Psoas muscle (tissue), 8 donors: Measurements from ENCODE around the gene DTNBP1. TPM values are rescaled to one million over a fixed set of nuclear protein-coding genes. Genes with fewer than 3 reads are reported as not detected.

Source experiments
- ATAC-seq, 4 donors: fragments of 200-7000 bp; cut with Tn5 transposase; one replicate each; pipeline ENCODE4 v1.9.1; 2020; ENCODE audit warnings: moderate library complexity in 3 of 4, mild to moderate bottlenecking in 2 of 4
- DNase-seq, 2 donors: peaks; one replicate each; pipeline ENCODE4 v3.0.0-alpha.2; 2020
- H3K27ac ChIP-seq: fragments of 200-600 bp; one replicate; pipeline ENCODE4 v1.8.0; 2022
- H3K27me3 ChIP-seq, 3 donors: fragments of 200-600 bp in 1 of 3; one replicate each; pipeline versions ENCODE4 v1.6.1 to v1.8.0; 2013 to 2022; ENCODE audit warnings: low read length in 2 of 3, mild to moderate bottlenecking in 2 of 3, moderate library complexity in 1 of 3; ENCODE audit not compliant: insufficient read depth in 3 of 3
- H3K36me3 ChIP-seq, 2 donors: fragments of 200-600 bp in 1 of 2; one replicate each; pipeline versions ENCODE4 v1.6.1 to v1.8.0; 2013 to 2022; ENCODE audit warnings: low read depth in 1 of 2, mild to moderate bottlenecking in 1 of 2, moderate library complexity in 1 of 2; ENCODE audit not compliant: insufficient read depth in 1 of 2
- H3K4me1 ChIP-seq: fragments of 200-600 bp; one replicate; pipeline ENCODE4 v1.8.0; 2022
- H3K4me3 ChIP-seq: fragments of 200-600 bp; one replicate; pipeline ENCODE4 v1.8.0; 2022; ENCODE audit warnings: mild to moderate bottlenecking
- H3K9me3 ChIP-seq: fragments of 200-600 bp; one replicate; pipeline ENCODE4 v1.8.0; 2022
- WGBS, 3 donors: extraction: QIAGEN DNeasy Blood & Tissue Kit; methylation state at CpG; one replicate each; pipeline versions ENCODE4 v1.1.6 to v1.1.7; 2013; 5-methylcytosine and 5-hydroxymethylcytosine counted together
- intact Hi-C, 2 donors: fragments of 100-400 bp; cut with DNase I; formaldehyde crosslinking; loops; one replicate each; pipeline versions ENCODE4 v1.11.0 to v1.14.2; 2022
- polyA plus RNA-seq, 3 donors: library from polyadenylated mRNA; stranded (reverse); fragments of 200-250 nt; gene quantifications; one replicate each; pipeline ENCODE4 v1.2.3, GENCODE V29; 2013
- total RNA-seq, 4 donors: library from RNA; stranded (reverse); fragmentation: NEBNext Ultra II Directional in 2 of 4; extraction: Animal tissue kit (Norgen Biotek cat#: 25700) in 2 of 4; gene quantifications; one replicate each; pipeline versions ENCODE4 v1.2.1 to v1.2.4, GENCODE V29; 2021 to 2023
- TF ChIP-seq, protein P1 (sequence below): fragments of 200-600 bp; IDR thresholded peaks from one replicate; pipeline ENCODE4 v1.8.0; 2022; ENCODE audit warnings: antibody characterized with exemption
- donor health status: healthy with polysubstance abuse.
- donor health status: DM: no; HTN: no; CAD: no; lungs with moderate emphysema.
- donor health status: Bipolar disorder and iron deficiency.
- donor health status: healthy.
- donor health status: DM: yes; HTN: yes; CAD: no.
- donor health status: DM: no; HTN: no; CAD: no.
- donor health status: DM: no; HTN: no; CAD: no.
- donor health status: DM: yes; HTN: yes; CAD: no.

The DTNBP1 gene
- total and polyA plus RNA-seq, 7 donors: 8.0 to 22.0 (median 15.0) TPM

- H3K36me3 ChIP-seq: peaks cover 0 to 15% of the 10 kb centered on the region in 2 donors
- H3K27ac ChIP-seq: no peak overlapping the region
- peaks cover 31% of the 10 kb centered on the region for H3K4me1 ChIP-seq
- WGBS, 3 donors: 91 to 95% (median 93%) methylated on average over 9 of the region's 9 CpGs
- intact Hi-C loops: loop anchor here in 1 of 2 donors (5.0 to 10.0 kb wide), 2 partner anchors 617 to 1285 kb away; no protein-coding TSS in a partner anchor
- H3K27me3 ChIP-seq: no peaks in the 10 kb centered on the region
- no peak overlapping the region for H3K4me3 ChIP-seq
- DNase-seq (no peak), ATAC-seq (no peak)
- TF ChIP-seq, protein P1, sequence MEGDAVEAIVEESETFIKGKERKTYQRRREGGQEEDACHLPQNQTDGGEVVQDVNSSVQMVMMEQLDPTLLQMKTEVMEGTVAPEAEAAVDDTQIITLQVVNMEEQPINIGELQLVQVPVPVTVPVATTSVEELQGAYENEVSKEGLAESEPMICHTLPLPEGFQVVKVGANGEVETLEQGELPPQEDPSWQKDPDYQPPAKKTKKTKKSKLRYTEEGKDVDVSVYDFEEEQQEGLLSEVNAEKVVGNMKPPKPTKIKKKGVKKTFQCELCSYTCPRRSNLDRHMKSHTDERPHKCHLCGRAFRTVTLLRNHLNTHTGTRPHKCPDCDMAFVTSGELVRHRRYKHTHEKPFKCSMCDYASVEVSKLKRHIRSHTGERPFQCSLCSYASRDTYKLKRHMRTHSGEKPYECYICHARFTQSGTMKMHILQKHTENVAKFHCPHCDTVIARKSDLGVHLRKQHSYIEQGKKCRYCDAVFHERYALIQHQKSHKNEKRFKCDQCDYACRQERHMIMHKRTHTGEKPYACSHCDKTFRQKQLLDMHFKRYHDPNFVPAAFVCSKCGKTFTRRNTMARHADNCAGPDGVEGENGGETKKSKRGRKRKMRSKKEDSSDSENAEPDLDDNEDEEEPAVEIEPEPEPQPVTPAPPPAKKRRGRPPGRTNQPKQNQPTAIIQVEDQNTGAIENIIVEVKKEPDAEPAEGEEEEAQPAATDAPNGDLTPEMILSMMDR: no peak
- no peaks in the 10 kb centered on the region for H3K9me3 ChIP-seq
These were observed 163.2 kb downstream of the DTNBP1 start for GRCh38 chr6:15499591-15499990.

GRCh38 chr6:15499125-15499524 is 163.7 kb downstream of the DTNBP1 start:
- intact Hi-C loops: loop anchor here in 1 of 2 donors (5.0 to 10.0 kb wide), 2 partner anchors 617 to 1284 kb away; no protein-coding TSS in a partner anchor
- 95 to 96% (median 95%) methylated on average over 12 of the region's 12 CpGs for WGBS, 3 donors
- no peak for ATAC-seq

GRCh38 chr6:15498640-15499039 is 164.2 kb downstream of the DTNBP1 start:
- TF ChIP-seq, protein P1: no peak
- Histone ChIP-seq H3K36me3 (peaks cover 0 to 15% of the 10 kb centered on the region in 2 donors), H3K9me3 (no peaks in the 10 kb centered on the region), H3K27me3 (no peaks in the 10 kb centered on the region), H3K4me1 (peaks cover 24% of the 10 kb centered on the region), H3K27ac (no peak overlapping the region), H3K4me3 (no peak overlapping the region)
- intact Hi-C loops: loop anchor here in 1 of 2 donors (5.0 to 10.0 kb wide), 2 partner anchors 616 to 1284 kb away; no protein-coding TSS in a partner anchor
- peak in 1 of 4 donors; percentile 11 for ATAC-seq
- no peak for DNase-seq
- WGBS, 3 donors: 81 to 90% (median 84%) methylated on average over 12 of the region's 12 CpGs

More at GRCh38 chr6:15499125-15499524, 163.7 kb downstream of the DTNBP1 start:
- peaks cover 0 to 15% of the 10 kb centered on the region in 2 donors for H3K36me3 ChIP-seq
- TF ChIP-seq, protein P1: no peak
- H3K4me1 ChIP-seq: peaks cover 28% of the 10 kb centered on the region
- no peaks in the 10 kb centered on the region for H3K27me3 ChIP-seq
- no peak overlapping the region for H3K4me3 ChIP-seq
- DNase-seq: no peak
- H3K27ac ChIP-seq: no peak overlapping the region
- H3K9me3 ChIP-seq: no peaks in the 10 kb centered on the region

DNA sequence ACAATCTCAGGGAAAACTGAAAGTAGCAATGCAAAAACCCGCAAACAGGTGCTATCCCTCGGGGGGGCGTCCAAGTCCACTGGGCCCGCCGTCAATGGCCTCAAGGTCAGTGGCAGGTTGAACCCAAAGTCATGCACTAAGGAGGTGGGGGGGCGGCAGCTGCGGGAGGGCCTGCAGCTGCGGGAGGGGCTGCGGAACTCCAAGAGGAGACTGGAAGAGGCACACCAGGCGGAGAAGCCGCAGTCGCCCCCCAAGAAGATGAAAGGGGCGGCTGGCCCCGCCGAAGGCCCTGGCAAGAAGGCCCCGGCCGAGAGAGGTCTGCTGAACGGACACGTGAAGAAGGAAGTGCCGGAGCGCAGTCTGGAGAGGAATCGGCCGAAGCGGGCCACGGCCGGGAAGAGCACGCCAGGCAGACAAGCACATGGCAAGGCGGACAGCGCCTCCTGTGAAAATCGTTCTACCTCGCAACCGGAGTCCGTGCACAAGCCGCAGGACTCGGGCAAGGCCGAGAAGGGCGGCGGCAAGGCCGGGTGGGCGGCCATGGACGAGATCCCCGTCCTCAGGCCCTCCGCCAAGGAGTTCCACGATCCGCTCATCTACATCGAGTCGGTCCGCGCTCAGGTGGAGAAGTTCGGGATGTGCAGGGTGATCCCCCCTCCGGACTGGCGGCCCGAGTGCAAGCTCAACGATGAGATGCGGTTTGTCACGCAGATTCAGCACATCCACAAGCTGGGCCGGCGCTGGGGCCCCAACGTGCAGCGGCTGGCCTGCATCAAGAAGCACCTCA is 166.3 kb downstream of the DTNBP1 start:
- DNase-seq (no peak), ATAC-seq (no peak)
- whole genome bisulfite sequencing, 3 donors: 96 to 97% (median 96%) methylated on average over 60 of the region's 60 CpGs
- Histone ChIP-seq H3K4me1 (peaks cover 20% of the 10 kb centered on the region), H3K4me3 (no peak overlapping the region), H3K27me3 (no peaks in the 10 kb centered on the region), H3K36me3 (peaks cover 0 to 15% of the 10 kb centered on the region in 2 donors), H3K9me3 (no peaks in the 10 kb centered on the region), H3K27ac (peak overlapping the region; percentile 80)
- TF ChIP-seq, protein P1: no peak
- intact Hi-C loops: loop anchor here in 1 of 2 donors (5.0 to 10.0 kb wide), 2 partner anchors 614 to 1282 kb away; no protein-coding TSS in a partner anchor
